SK-N-SH (cell line): ENCODE measurements around the gene RC3H2. TPM values are rescaled to one million over a fixed set of nuclear protein-coding genes. Genes with fewer than 3 reads are reported as not detected.

Experiments
- CTCF ChIA-PET: fragments of 300-600, 350-600 bp; formaldehyde crosslinking; extraction: SDS; loops from one replicate; lab custom pipeline; 2021; lab: Yijun Ruan, JAX
- POLR2A ChIA-PET: fragments of 350-600 bp; sonication (Branson Sonifier 250); formaldehyde crosslinking; extraction: SDS; loops from one replicate; lab custom pipeline; 2020; ENCODE audit warnings: antibody characterized with exemption, inconsistent platforms; lab: Yijun Ruan, JAX
- DNase-seq: peaks from one replicate; pipeline ENCODE4 v3.0.0; 2012
- H2AFZ ChIP-seq: fragments of 200-600 bp; sonication (generic); 2 replicates; pipeline ENCODE4 v1.8.1; 2016; ENCODE audit warnings: antibody characterized with exemption, mild to moderate bottlenecking, low read depth
- H3F3A ChIP-seq: fragments of 200-600 bp; sonication (generic); replicated peaks from 2 replicates; pipeline ENCODE3; 2016; ENCODE audit warnings: antibody characterized with exemption, mild to moderate bottlenecking; ENCODE audit not compliant: insufficient read depth
- H3K27ac ChIP-seq, 2 experiments: fragments of 200-500 bp in 1 of 2; fragments of 200-600 bp in 1 of 2; sonication (Bioruptor generic) in 1 of 2; sonication (generic), shearing (Covaris generic) in 1 of 2; 2 replicates each; pipeline versions ENCODE4 v1.5.1 to v1.6.1; 2014 to 2016; ENCODE audit warnings: low read depth in 2 of 2, inconsistent platforms in 1 of 2, low read length in 1 of 2, mild to moderate bottlenecking in 1 of 2, mixed read lengths in 1 of 2
- H3K27me3 ChIP-seq: fragments of 200-600 bp; sonication (generic), shearing (Covaris generic); 2 replicates; pipeline ENCODE4 v1.6.1; 2016; ENCODE audit warnings: mixed run types; ENCODE audit not compliant: insufficient read depth
- H3K36me3 ChIP-seq, 2 experiments: fragments of 200-500 bp in 1 of 2; fragments of 200-600 bp in 1 of 2; sonication (Bioruptor generic) in 1 of 2; sonication (generic) in 1 of 2; replicated peaks in 1 of 2; 2 replicates each; pipeline versions ENCODE3 to v1.5.1; 2014 to 2016; ENCODE audit warnings: low read length in 1 of 2, mild to moderate bottlenecking in 1 of 2; ENCODE audit not compliant: insufficient read depth in 2 of 2, control insufficient read depth in 1 of 2
- H3K4me1 ChIP-seq, 2 experiments: fragments of 200-500 bp in 1 of 2; fragments of 200-600 bp in 1 of 2; sonication (Bioruptor generic) in 1 of 2; sonication (generic), shearing (Covaris generic) in 1 of 2; 2 replicates each; pipeline versions ENCODE4 v1.5.1 to v1.6.1; 2014 to 2016; ENCODE audit warnings: low read depth in 1 of 2, low read length in 1 of 2, mixed run types in 1 of 2; ENCODE audit not compliant: insufficient read depth in 2 of 2, control insufficient read depth in 1 of 2
- H3K4me2 ChIP-seq: fragments of 200-600 bp; sonication (generic), shearing (Covaris generic); 2 replicates; pipeline ENCODE4 v1.6.1; 2017; ENCODE audit warnings: mixed run types
- H3K4me3 ChIP-seq, 2 experiments: fragments of 200-500 bp in 1 of 2; fragments of 200-600 bp in 1 of 2; sonication (Bioruptor generic) in 1 of 2; sonication (generic), shearing (Covaris generic) in 1 of 2; 2 replicates each; pipeline versions ENCODE4 v1.5.1 to v1.8.1; 2014 to 2016; ENCODE audit warnings: low read depth in 2 of 2, inconsistent platforms in 1 of 2, low read length in 1 of 2, mild to moderate bottlenecking in 1 of 2, mixed read lengths in 1 of 2, moderate library complexity in 1 of 2
- H3K79me2 ChIP-seq: fragments of 200-600 bp; sonication (generic); 2 replicates; pipeline ENCODE4 v1.8.1; 2017; ENCODE audit warnings: mild to moderate bottlenecking; ENCODE audit not compliant: insufficient read depth
- H3K9ac ChIP-seq: fragments of 200-600 bp; sonication (generic); 2 replicates; pipeline ENCODE4 v1.6.1; 2017; ENCODE audit warnings: mixed run types
- H3K9me2 ChIP-seq: fragments of 200-600 bp; sonication (generic); 2 replicates; pipeline ENCODE4 v1.6.1; 2017; ENCODE audit warnings: mixed run types
- H3K9me3 ChIP-seq: fragments of 200-600 bp; sonication (generic); 2 replicates; pipeline ENCODE4 v1.6.1; 2017; ENCODE audit warnings: mixed run types, mild to moderate bottlenecking, moderate library complexity
- H4K20me1 ChIP-seq: fragments of 200-600 bp; sonication (generic); 2 replicates; pipeline ENCODE4 v1.6.1; 2017; ENCODE audit warnings: mild to moderate bottlenecking, mixed run types; ENCODE audit not compliant: insufficient read depth
- CHD2 ChIP-seq: fragments of 150-350 bp; IDR thresholded peaks from 2 replicates; pipeline ENCODE4 v1.6.1; 2018; ENCODE audit warnings: low read length; ENCODE audit not compliant: partially characterized antibody
- ELF1 ChIP-seq: IDR thresholded peaks from 2 replicates; pipeline ENCODE4 v1.4.0; 2012
- EP300 ChIP-seq, 2 experiments: IDR thresholded peaks; 2 replicates each; pipeline versions ENCODE4 v1.4.0 to v1.6.1; 2012; ENCODE audit warnings: borderline replicate concordance in 1 of 2, low read depth in 1 of 2, low read length in 1 of 2
- FOSL2 ChIP-seq: IDR thresholded peaks from 2 replicates; pipeline ENCODE4 v1.4.0; 2012; ENCODE audit warnings: low read depth, mild to moderate bottlenecking, moderate library complexity, borderline replicate concordance
- FOXJ3 ChIP-seq: sonication (generic); formaldehyde crosslinking; IDR thresholded peaks from 2 replicates; pipeline ENCODE4 v1.5.1; 2020; ENCODE audit warnings: mild to moderate bottlenecking, missing genetic modification reagents
- IRF3 ChIP-seq: fragments of 150-350 bp; IDR thresholded peaks from 2 replicates; pipeline ENCODE4 v1.6.1; 2016; ENCODE audit warnings: mild to moderate bottlenecking, low read depth, low read length
- MAX ChIP-seq: IDR thresholded peaks from 2 replicates; pipeline ENCODE4 v1.4.0; 2012; ENCODE audit warnings: low read depth
- MEF2A ChIP-seq: IDR thresholded peaks from 2 replicates; pipeline ENCODE4 v1.4.0; 2012; ENCODE audit warnings: low read depth, borderline replicate concordance
- MXI1 ChIP-seq: IDR thresholded peaks from 2 replicates; pipeline ENCODE4 v1.6.1; 2012; ENCODE audit warnings: mild to moderate bottlenecking, low read depth, low read length, improper control_type of control experiment
- NFIC ChIP-seq: IDR thresholded peaks from 2 replicates; pipeline ENCODE4 v1.4.0; 2012; ENCODE audit warnings: borderline replicate concordance
- NRF1 ChIP-seq: IDR thresholded peaks from 2 replicates; pipeline ENCODE4 v1.6.1; 2012; ENCODE audit warnings: low read depth, mild to moderate bottlenecking, low read length
- RCOR1 ChIP-seq: fragments of 150-350 bp; IDR thresholded peaks from 2 replicates; pipeline ENCODE4 v1.6.1; 2017; ENCODE audit warnings: antibody characterized with exemption, low read length
- REST ChIP-seq: IDR thresholded peaks from 2 replicates; pipeline ENCODE4 v1.6.1; 2012; ENCODE audit warnings: mild to moderate bottlenecking, low read depth, low read length, moderate library complexity
- RXRA ChIP-seq: IDR thresholded peaks from 2 replicates; pipeline ENCODE4 v1.4.0; 2012; ENCODE audit warnings: low read depth, mild to moderate bottlenecking, borderline replicate concordance
- SIN3A ChIP-seq: IDR thresholded peaks from 2 replicates; pipeline ENCODE4 v1.6.1; 2012; ENCODE audit warnings: low read depth, mild to moderate bottlenecking, low read length, moderate library complexity, borderline replicate concordance
- SMC3 ChIP-seq: IDR thresholded peaks from 2 replicates; pipeline ENCODE4 v1.6.1; 2012; ENCODE audit warnings: low read depth, low read length, improper control_type of control experiment
- TAF1 ChIP-seq: IDR thresholded peaks from 2 replicates; pipeline ENCODE4 v1.6.1; 2012; ENCODE audit warnings: low read depth, mild to moderate bottlenecking, low read length, moderate library complexity, borderline replicate concordance
- TCF12 ChIP-seq: IDR thresholded peaks from 2 replicates; pipeline ENCODE4 v1.4.0; 2012
- TEAD4 ChIP-seq: IDR thresholded peaks from 2 replicates; pipeline ENCODE4 v1.4.0; 2012; ENCODE audit warnings: mild to moderate bottlenecking, borderline replicate concordance; ENCODE audit not compliant: insufficient read depth
- ZBTB33 ChIP-seq: IDR thresholded peaks from 2 replicates; pipeline ENCODE4 v1.4.0; 2012; ENCODE audit warnings: low read depth, borderline replicate concordance
- whole genome bisulfite sequencing: methylation state at CpG from one replicate; pipeline ENCODE4 v1.1.6; 2017; ENCODE audit warnings: low lambda C conversion rate; 5-methylcytosine and 5-hydroxymethylcytosine counted together
- polyA plus RNA-seq, 3 experiments: library from polyadenylated mRNA; depleted of rRNA; stranded (reverse); fragments of >200 nt; gene quantifications; 2 replicates each; pipeline ENCODE4 v1.2.3, GENCODE V29; 2012

Gene RC3H2
- polyA plus RNA-seq, 1 of the 3 experiments (the other 2 are of a cell fraction): 12.4 TPM

GRCh38 chr9:122800066-122801060, 104.8 kb downstream of the RC3H2 start, which contains the start of gene OR1K1 (continued):
- TF ChIP-seq MAX: no peak
- no peak for TF ChIP-seq FOSL2
- TF ChIP-seq NRF1: no peak
- TF ChIP-seq, all 33 proteins: peak for 0

- DNase-seq: no peak
These were observed 107.7 kb downstream of the RC3H2 start for GRCh38 chr9:122797316-122798063.

More at GRCh38 chr9:122797316-122798063, 107.7 kb downstream of the RC3H2 start:
- Histone ChIP-seq H4K20me1 (no peaks in the 10 kb centered on the region), H3K27ac (no peak overlapping the region), H3K4me2 (no peak overlapping the region), H3K9me2 (no peaks in the 10 kb centered on the region), H3K9me3 (no peaks in the 10 kb centered on the region), H3K79me2 (no peaks in the 10 kb centered on the region), H3K4me3 (no peak overlapping the region), H2AFZ (no peak overlapping the region)
- 27% methylated on average over 5 of the region's 6 CpGs for WGBS
- no peak for TF ChIP-seq SMC3
- TF ChIP-seq TCF12: no peak
- no peak for TF ChIP-seq EP300 (IDR thresholded peaks at IDR 0.05; ENCODE audit: borderline replicate concordance in 1 of 2, low read depth in 1 of 2, low read length in 1 of 2)
- TF ChIP-seq SIN3A: no peak
- TF ChIP-seq CHD2: no peak
- no peak for TF ChIP-seq FOSL2
- no peak for TF ChIP-seq REST
- TF ChIP-seq ZBTB33: no peak
- TF ChIP-seq TEAD4: no peak
- no peak for TF ChIP-seq NRF1
- TF ChIP-seq RCOR1: no peak
- no peak for TF ChIP-seq IRF3
- TF ChIP-seq MXI1: no peak
- TF ChIP-seq TAF1: no peak
- TF ChIP-seq NFIC: no peak
- TF ChIP-seq ELF1: no peak
- TF ChIP-seq RXRA: no peak
- TF ChIP-seq FOXJ3 (CRISPR knock-in tag): no peak
- no peak for TF ChIP-seq MEF2A
- TF ChIP-seq, all 33 proteins: peak for 0
- no peaks in the 10 kb centered on the region for H3F3A ChIP-seq
- POLR2A ChIA-PET: no interaction called here
- no peak overlapping the region for H3K9ac ChIP-seq
- H3K27me3 ChIP-seq: no peaks in the 10 kb centered on the region
- no peaks in the 10 kb centered on the region for H3K4me1 ChIP-seq
- no peaks in the 10 kb centered on the region for H3K36me3 ChIP-seq
- CTCF ChIA-PET: interaction anchor here (1.2 kb wide), 1 partner anchor 12 kb away, joined by 5 read pairs; no protein-coding TSS in a partner anchor
